Neural cell (in vitro differentiated cells): Measurements from ENCODE around the gene TXNL1. TPM values are rescaled to one million over a fixed set of nuclear protein-coding genes. Genes with fewer than 3 reads are reported as not detected.

Experiments used
- H2AFZ ChIP-seq: fragments of 200-600, 300-800 bp; sonication (generic), shearing (Covaris generic); 2 replicates; pipeline ENCODE4 v1.6.0; 2014; ENCODE audit warnings: low read depth, mild to moderate bottlenecking, antibody characterized with exemption, low read length, moderate library complexity
- H3F3A ChIP-seq: fragments of 200-600 bp; shearing (Covaris generic); 2 replicates; pipeline ENCODE4 v1.6.1; 2016; ENCODE audit warnings: mild to moderate bottlenecking, moderate library complexity, mixed read lengths, antibody characterized with exemption, low read length; ENCODE audit not compliant: insufficient read depth, poor library complexity, severe bottlenecking
- H3K27ac ChIP-seq: fragments of 200-600, 300-800 bp; sonication (generic), shearing (Covaris generic); 2 replicates; pipeline ENCODE4 v1.5.1; 2014; ENCODE audit warnings: mild to moderate bottlenecking, low read length, moderate library complexity
- H3K27me3 ChIP-seq: fragments of 300-800, 200-600 bp; sonication (generic), shearing (Covaris generic); 2 replicates; pipeline ENCODE4 v1.6.0; 2014; ENCODE audit warnings: mild to moderate bottlenecking, low read depth, low read length, moderate library complexity; ENCODE audit not compliant: insufficient read depth
- H3K36me3 ChIP-seq: fragments of 300-800, 200-600 bp; sonication (generic), shearing (Covaris generic); 2 replicates; pipeline ENCODE4 v1.5.1; 2014; ENCODE audit warnings: mild to moderate bottlenecking, antibody characterized with exemption, low read length, moderate library complexity; ENCODE audit not compliant: insufficient read depth
- H3K4me2 ChIP-seq: fragments of 300-800, 200-600 bp; sonication (generic), shearing (Covaris generic); 2 replicates; pipeline ENCODE4 v1.6.0; 2014; ENCODE audit warnings: mild to moderate bottlenecking, low read length
- H3K4me3 ChIP-seq: fragments of 300-800, 200-600 bp; sonication (generic), shearing (Covaris generic); 2 replicates; pipeline ENCODE4 v1.5.1; 2014; ENCODE audit warnings: mild to moderate bottlenecking, low read length, moderate library complexity
- H3K79me2 ChIP-seq: fragments of 200-600 bp; shearing (Covaris generic); replicated peaks from 2 replicates; pipeline ENCODE4 v1.6.0; 2014; ENCODE audit warnings: mild to moderate bottlenecking, low read length, moderate library complexity; ENCODE audit not compliant: insufficient read depth
- H3K9ac ChIP-seq: fragments of 300-800, 200-600 bp; sonication (generic), shearing (Covaris generic); 2 replicates; pipeline ENCODE4 v1.6.1; 2016; ENCODE audit warnings: mild to moderate bottlenecking, low read length, mixed read lengths
- H3K9me2 ChIP-seq: fragments of 200-600 bp; shearing (Covaris generic); 2 replicates; pipeline ENCODE4 v1.6.1; 2016; ENCODE audit warnings: mild to moderate bottlenecking, low read length, mixed read lengths; ENCODE audit not compliant: insufficient read depth
- H3K9me3 ChIP-seq: fragments of 200-600, 300-800 bp; sonication (generic), shearing (Covaris generic); 2 replicates; pipeline ENCODE4 v1.6.1; 2016; ENCODE audit warnings: mild to moderate bottlenecking, mixed run types, low read length, moderate library complexity, mixed read lengths
- H4K20me1 ChIP-seq: fragments of 200-600 bp; shearing (Covaris generic); 2 replicates; pipeline ENCODE4 v1.6.1; 2016; ENCODE audit warnings: mild to moderate bottlenecking, mixed run types; ENCODE audit not compliant: insufficient read depth
- EZH2 ChIP-seq: fragments of 200-600, 300-800 bp; shearing (Covaris generic), sonication (generic); IDR thresholded peaks from 2 replicates; pipeline ENCODE4 v1.6.1; 2014; ENCODE audit warnings: antibody characterized with exemption, low read length, borderline replicate concordance, mild to moderate bottlenecking; ENCODE audit not compliant: insufficient read depth, poor library complexity, severe bottlenecking
- SMC3 ChIP-seq: fragments of 450-650 bp; conservative IDR thresholded peaks from 2 replicates; pipeline ENCODE4 v1.6.1; 2014; ENCODE audit warnings: antibody characterized with exemption, mild to moderate bottlenecking, moderate library complexity; ENCODE audit not compliant: poor library complexity
- TAF1 ChIP-seq: IDR thresholded peaks from 2 replicates; pipeline ENCODE4 v1.6.1; 2012; ENCODE audit warnings: low read depth
- polyA plus RNA-seq: library from polyadenylated mRNA; depleted of rRNA; stranded (reverse); fragments of >200 nt; gene quantifications from 2 replicates; pipeline ENCODE4 v1.2.3, GENCODE V29; 2014
- TF ChIP-seq, protein P1 (sequence below): IDR thresholded peaks from 2 replicates; pipeline ENCODE4 v1.6.1; 2012; ENCODE audit warnings: borderline replicate concordance
- TF ChIP-seq, protein P2 (sequence below): fragments of 450-650 bp; IDR thresholded peaks from 2 replicates; pipeline ENCODE4 v1.5.1; 2014; ENCODE audit warnings: antibody characterized with exemption, mild to moderate bottlenecking, moderate library complexity; ENCODE audit not compliant: poor library complexity, severe bottlenecking

TXNL1 gene
- polyA plus RNA-seq, 1 donor from 2014 or later = 84.7 TPM

DNA sequence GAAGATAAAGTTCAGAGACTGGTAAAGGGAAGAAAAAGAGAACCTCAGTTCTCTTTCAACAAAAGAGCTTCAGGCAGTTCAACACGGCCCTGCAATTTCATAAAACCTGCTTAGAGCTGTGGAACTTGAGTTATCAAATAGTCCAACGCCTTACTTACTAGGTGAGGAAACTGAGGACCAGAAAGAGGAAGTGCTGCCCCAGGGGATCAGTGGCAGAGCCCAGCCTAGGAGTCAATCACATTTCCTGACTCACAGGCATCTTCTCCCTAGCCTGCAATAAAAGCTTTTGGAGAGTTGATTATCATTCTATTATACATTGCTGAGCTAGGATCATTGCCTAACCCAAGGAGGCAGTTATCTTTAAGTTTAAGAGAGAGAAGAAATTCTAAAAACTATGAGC, 77.4 kb downstream of the TXNL1 start:
- Histone ChIP-seq H3K9ac (no peak overlapping the region), H3K36me3 (no peaks in the 10 kb centered on the region)
- TF ChIP-seq SMC3 = no peak
- TF ChIP-seq, protein P1, sequence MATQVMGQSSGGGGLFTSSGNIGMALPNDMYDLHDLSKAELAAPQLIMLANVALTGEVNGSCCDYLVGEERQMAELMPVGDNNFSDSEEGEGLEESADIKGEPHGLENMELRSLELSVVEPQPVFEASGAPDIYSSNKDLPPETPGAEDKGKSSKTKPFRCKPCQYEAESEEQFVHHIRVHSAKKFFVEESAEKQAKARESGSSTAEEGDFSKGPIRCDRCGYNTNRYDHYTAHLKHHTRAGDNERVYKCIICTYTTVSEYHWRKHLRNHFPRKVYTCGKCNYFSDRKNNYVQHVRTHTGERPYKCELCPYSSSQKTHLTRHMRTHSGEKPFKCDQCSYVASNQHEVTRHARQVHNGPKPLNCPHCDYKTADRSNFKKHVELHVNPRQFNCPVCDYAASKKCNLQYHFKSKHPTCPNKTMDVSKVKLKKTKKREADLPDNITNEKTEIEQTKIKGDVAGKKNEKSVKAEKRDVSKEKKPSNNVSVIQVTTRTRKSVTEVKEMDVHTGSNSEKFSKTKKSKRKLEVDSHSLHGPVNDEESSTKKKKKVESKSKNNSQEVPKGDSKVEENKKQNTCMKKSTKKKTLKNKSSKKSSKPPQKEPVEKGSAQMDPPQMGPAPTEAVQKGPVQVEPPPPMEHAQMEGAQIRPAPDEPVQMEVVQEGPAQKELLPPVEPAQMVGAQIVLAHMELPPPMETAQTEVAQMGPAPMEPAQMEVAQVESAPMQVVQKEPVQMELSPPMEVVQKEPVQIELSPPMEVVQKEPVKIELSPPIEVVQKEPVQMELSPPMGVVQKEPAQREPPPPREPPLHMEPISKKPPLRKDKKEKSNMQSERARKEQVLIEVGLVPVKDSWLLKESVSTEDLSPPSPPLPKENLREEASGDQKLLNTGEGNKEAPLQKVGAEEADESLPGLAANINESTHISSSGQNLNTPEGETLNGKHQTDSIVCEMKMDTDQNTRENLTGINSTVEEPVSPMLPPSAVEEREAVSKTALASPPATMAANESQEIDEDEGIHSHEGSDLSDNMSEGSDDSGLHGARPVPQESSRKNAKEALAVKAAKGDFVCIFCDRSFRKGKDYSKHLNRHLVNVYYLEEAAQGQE = no peak

DNA sequence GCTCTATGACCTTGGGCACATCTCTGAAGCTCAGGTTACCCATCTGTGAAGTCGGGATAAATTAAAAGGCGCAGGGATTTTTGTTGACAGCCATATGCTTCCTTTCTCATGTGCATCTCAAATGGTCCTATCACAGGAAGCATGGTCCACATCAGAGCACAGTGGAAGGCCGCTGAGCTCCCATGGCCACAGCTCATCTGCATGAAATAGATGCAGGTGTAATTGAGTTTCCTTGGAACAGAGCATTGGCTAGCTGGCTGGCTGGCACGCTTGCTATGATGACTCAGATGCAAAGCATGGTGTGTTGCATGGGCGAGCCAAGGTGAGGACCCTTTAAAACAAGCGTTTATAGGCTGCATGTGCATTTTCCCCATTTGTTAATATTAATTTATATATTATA, 79.3 kb downstream of the TXNL1 start:
- Histone ChIP-seq H3K4me2 (no peak overlapping the region), H3K9me3 (no peaks in the 10 kb centered on the region), H4K20me1 (no peaks in the 10 kb centered on the region), H2AFZ (no peak overlapping the region), H3K9me2 (no peaks in the 10 kb centered on the region), H3K27me3 (no peaks in the 10 kb centered on the region), H3F3A (no peaks in the 10 kb centered on the region), H3K9ac (no peak overlapping the region), H3K27ac (no peak overlapping the region), H3K79me2 (no peaks in the 10 kb centered on the region), H3K4me3 (no peak overlapping the region), H3K36me3 (no peaks in the 10 kb centered on the region)
- TF ChIP-seq, protein P1 = no peak
- TF ChIP-seq EZH2 (no peak), TAF1 (no peak), SMC3 (no peak)
- TF ChIP-seq, protein P2, sequence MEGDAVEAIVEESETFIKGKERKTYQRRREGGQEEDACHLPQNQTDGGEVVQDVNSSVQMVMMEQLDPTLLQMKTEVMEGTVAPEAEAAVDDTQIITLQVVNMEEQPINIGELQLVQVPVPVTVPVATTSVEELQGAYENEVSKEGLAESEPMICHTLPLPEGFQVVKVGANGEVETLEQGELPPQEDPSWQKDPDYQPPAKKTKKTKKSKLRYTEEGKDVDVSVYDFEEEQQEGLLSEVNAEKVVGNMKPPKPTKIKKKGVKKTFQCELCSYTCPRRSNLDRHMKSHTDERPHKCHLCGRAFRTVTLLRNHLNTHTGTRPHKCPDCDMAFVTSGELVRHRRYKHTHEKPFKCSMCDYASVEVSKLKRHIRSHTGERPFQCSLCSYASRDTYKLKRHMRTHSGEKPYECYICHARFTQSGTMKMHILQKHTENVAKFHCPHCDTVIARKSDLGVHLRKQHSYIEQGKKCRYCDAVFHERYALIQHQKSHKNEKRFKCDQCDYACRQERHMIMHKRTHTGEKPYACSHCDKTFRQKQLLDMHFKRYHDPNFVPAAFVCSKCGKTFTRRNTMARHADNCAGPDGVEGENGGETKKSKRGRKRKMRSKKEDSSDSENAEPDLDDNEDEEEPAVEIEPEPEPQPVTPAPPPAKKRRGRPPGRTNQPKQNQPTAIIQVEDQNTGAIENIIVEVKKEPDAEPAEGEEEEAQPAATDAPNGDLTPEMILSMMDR = no peak

More for the DNA sequence above, 77.4 kb downstream of the TXNL1 start:
- Histone ChIP-seq H3K4me2 (no peak overlapping the region), H3K9me2 (no peaks in the 10 kb centered on the region), H4K20me1 (no peaks in the 10 kb centered on the region), H2AFZ (no peak overlapping the region), H3K9me3 (no peaks in the 10 kb centered on the region), H3K4me3 (no peak overlapping the region), H3F3A (peaks cover 3% of the 10 kb centered on the region), H3K27me3 (no peaks in the 10 kb centered on the region), H3K79me2 (no peaks in the 10 kb centered on the region), H3K27ac (no peak overlapping the region)
